Spleen (tissue), 13 donors: ENCODE data around the gene SAA1. TPM values are rescaled to one million over a fixed set of nuclear protein-coding genes. Genes with fewer than 3 reads are reported as not detected.

Experiments
- DNase-seq: peaks from one replicate; pipeline ENCODE4 v3.0.0-alpha.2; 2020
- H3K27ac ChIP-seq, 8 donors: fragments of 200-600 bp; sonication (generic) in 7 of 8; 1 replicate in 4 of 8; 2 replicates in 4 of 8; pipeline versions ENCODE4 v1.5.0 to v1.8.0; 2016 to 2021; ENCODE audit warnings: inconsistent platforms in 4 of 8, mild to moderate bottlenecking in 4 of 8, moderate library complexity in 1 of 8
- H3K27me3 ChIP-seq, 7 donors: fragments of 200-600 bp; sonication (generic) in 6 of 7; replicated peaks in 1 of 7; 1 replicate in 4 of 7; 2 replicates in 3 of 7; pipeline versions ENCODE4 v1.5.0 to v1.8.0; 2016 to 2021; ENCODE audit warnings: inconsistent platforms in 3 of 7, mild to moderate bottlenecking in 1 of 7
- H3K36me3 ChIP-seq, 6 donors: fragments of 200-600 bp; sonication (generic) in 5 of 6; 1 replicate in 4 of 6; 2 replicates in 2 of 6; pipeline versions ENCODE4 v1.5.0 to v1.8.0; 2016 to 2021; ENCODE audit warnings: inconsistent platforms in 2 of 6
- H3K4me1 ChIP-seq, 6 donors: fragments of 200-600 bp; sonication (generic) in 5 of 6; 1 replicate in 3 of 6; 2 replicates in 3 of 6; pipeline versions ENCODE4 v1.5.0 to v1.8.0; 2016 to 2021; ENCODE audit warnings: inconsistent platforms in 3 of 6
- H3K4me3 ChIP-seq, 8 donors: fragments of 200-600 bp; sonication (generic) in 7 of 8; 1 replicate in 4 of 8; 2 replicates in 4 of 8; pipeline versions ENCODE4 v1.5.0 to v1.8.0; 2016 to 2021; ENCODE audit warnings: inconsistent platforms in 4 of 8, mild to moderate bottlenecking in 4 of 8, moderate library complexity in 2 of 8
- H3K9me3 ChIP-seq, 8 donors: fragments of 200-600 bp; sonication (generic) in 7 of 8; 1 replicate in 4 of 8; 2 replicates in 4 of 8; pipeline versions ENCODE4 v1.5.0 to v1.8.0; 2016 to 2021; ENCODE audit warnings: inconsistent platforms in 4 of 8
- CTCF ChIP-seq, 11 experiments: fragments of 200-600 bp in 7 of 11; fragments of 450-650 bp in 4 of 11; sonication (generic) in 4 of 11; IDR thresholded peaks in 8 of 11; conservative IDR thresholded peaks in 3 of 11; 1 replicate in 7 of 11; 2 replicates in 4 of 11; pipeline versions ENCODE4 v1.4.0 to v1.8.0; 2016 to 2021; ENCODE audit warnings: antibody characterized with exemption in 11 of 11, inconsistent platforms in 4 of 11, mild to moderate bottlenecking in 1 of 11
- POLR2A ChIP-seq, 3 donors: fragments of 450-650 bp; IDR thresholded peaks; one replicate each; pipeline ENCODE4 v1.5.1; 2017; ENCODE audit warnings: antibody characterized with exemption in 3 of 3, mild to moderate bottlenecking in 1 of 3
- POLR2AphosphoS5 ChIP-seq, 3 donors: sonication (generic); formaldehyde crosslinking; IDR thresholded peaks; one replicate each; pipeline ENCODE4 v1.5.1; 2017; ENCODE audit warnings: antibody characterized with exemption in 3 of 3
- WGBS, 5 donors: extraction: QIAGEN DNeasy Blood & Tissue Kit in 3 of 5; methylation state at CpG; one replicate each; pipeline versions ENCODE4 v1.1.5 to v1.1.7; 2013 to 2018; 5-methylcytosine and 5-hydroxymethylcytosine counted together
- intact Hi-C: fragments of 100-400 bp; cut with DNase I; formaldehyde crosslinking; loops from one replicate; pipeline ENCODE4 v1.15.0; 2023; ENCODE audit warnings: low total_unique reads
- long read RNA-seq, 2 donors: transcript quantifications; one replicate each; lab custom pipeline, GENCODE V29; 2026
- polyA plus RNA-seq, 3 donors: library from polyadenylated mRNA; stranded (reverse); fragments of 200-250 nt; gene quantifications; one replicate each; pipeline ENCODE4 v1.2.1, GENCODE V29; 2013
- total RNA-seq, 7 donors: library from RNA; depleted of rRNA in 3 of 7; stranded (reverse); fragments of >200 nt in 3 of 7; fragmentation: NEBNext Ultra II Directional in 4 of 7; extraction: Animal tissue kit (Norgen Biotek cat#: 25700) in 4 of 7; gene quantifications; one replicate each; pipeline versions ENCODE4 v1.1.0 to v1.2.1, GENCODE V29; 2016 to 2021
- donor health status: healthy with polysubstance abuse.
- donor health status: DM: no; HTN: no; CAD: no; lungs with moderate emphysema.
- donor health status: DM: no; HTN: no; CAD: no.
- donor health status: Bipolar disorder and iron deficiency.
- donor health status: healthy.
- donor health status: DM: no; HTN: no; CAD: no.
- donor health status: DM: yes; HTN: yes; CAD: no.

Gene SAA1
- total RNA-seq (1 to 10 TPM in 5 of 7 donors, not detected in 2; 1.0 to 5.6 (median 2.7) TPM), polyA plus RNA-seq (10 to 100 TPM in 2 of 3 donors, 1 to 10 TPM in 1; 5.4 to 84.3 (median 69.3) TPM)
- long read RNA-seq, donor 1 = 0 reads
- long read RNA-seq, donor 2 = 0 reads

DNA sequence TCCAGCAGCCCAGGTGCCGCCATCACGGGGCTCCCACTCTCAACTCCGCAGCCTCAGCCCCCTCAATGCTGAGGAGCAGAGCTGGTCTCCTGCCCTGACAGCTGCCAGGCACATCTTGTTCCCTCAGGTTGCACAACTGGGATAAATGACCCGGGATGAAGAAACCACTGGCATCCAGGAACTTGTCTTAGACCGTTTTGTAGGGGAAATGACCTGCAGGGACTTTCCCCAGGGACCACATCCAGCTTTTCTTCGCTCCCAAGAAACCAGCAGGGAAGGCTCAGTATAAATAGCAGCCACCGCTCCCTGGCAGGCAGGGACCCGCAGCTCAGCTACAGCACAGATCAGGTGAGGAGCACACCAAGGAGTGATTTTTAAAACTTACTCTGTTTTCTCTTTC lies at the start of gene SAA1:
Gene SAA1, plus strand, starts transcription at position 316 of the 400 bp plus-strand sequence. CDS start 624 bp downstream, outside the sequence.
- Histone ChIP-seq H3K36me3 (no peaks in the 10 kb centered on the region), H3K27ac (no peak within 1 kb of the TSS), H3K4me3 (no peak within 1 kb of the TSS), H3K9me3 (no peaks in the 10 kb centered on the region), H3K27me3 (no peaks in the 10 kb centered on the region), H3K4me1 (peaks cover 0 to 15% (median 0%) of the 10 kb centered on the region in 6 donors)
- TF ChIP-seq CTCF (IDR thresholded peaks at IDR 0.05 in 8 of 11, conservative IDR thresholded peaks at IDR 0.05 in 3 of 11) = no peak
- TF ChIP-seq POLR2AphosphoS5 (IDR thresholded peaks at IDR 0.05) = no peak
- TF ChIP-seq POLR2A (IDR thresholded peaks at IDR 0.05) = no peak
- 54 to 79% (median 69%) methylated on average over 7 to 8 of the region's 8 CpGs for whole genome bisulfite sequencing, 5 donors
- DNase-seq = no peak
- intact Hi-C loops = no loop called here

DNA sequence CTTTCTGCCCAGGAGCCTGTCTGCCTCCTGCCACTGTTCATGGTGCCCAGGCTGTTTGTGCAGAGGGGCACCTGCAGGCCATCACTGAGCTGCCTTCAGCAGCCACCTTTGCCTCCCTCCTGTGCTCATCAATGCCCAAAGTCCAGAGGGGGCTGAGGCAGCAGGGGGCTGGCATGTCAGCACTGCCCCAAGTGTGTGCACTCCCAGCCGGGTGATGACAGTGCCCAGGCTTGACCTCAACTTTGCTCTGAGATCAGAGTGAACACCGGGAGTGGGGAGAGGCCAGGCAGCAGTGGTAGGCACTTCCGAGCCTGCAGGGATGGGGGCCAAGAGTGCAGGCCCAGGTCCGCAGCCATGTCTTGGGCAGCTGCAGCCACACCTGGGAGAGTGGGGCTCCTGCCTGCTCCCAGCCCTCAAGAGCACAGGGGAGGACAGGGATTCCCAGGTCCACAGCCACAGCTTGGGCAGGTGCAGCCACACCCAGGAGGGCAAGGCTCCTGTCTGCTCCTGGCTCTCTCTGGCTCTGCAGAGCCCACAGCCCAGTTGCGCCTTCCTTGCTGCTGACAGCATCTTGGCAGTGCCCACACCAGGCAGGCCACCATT lies 44.7 kb upstream of the SAA1 start:
- no peaks in the 10 kb centered on the region for H3K27me3 ChIP-seq
- no peak for DNase-seq
- TF ChIP-seq POLR2AphosphoS5 (IDR thresholded peaks at IDR 0.05) = no peak
- no peak for TF ChIP-seq CTCF (IDR thresholded peaks at IDR 0.05 in 8 of 11, conservative IDR thresholded peaks at IDR 0.05 in 3 of 11)
- TF ChIP-seq POLR2A (IDR thresholded peaks at IDR 0.05) = no peak
- no peaks in the 10 kb centered on the region for H3K4me1 ChIP-seq
- no peak overlapping the region for H3K4me3 ChIP-seq
- H3K36me3 ChIP-seq = no peaks in the 10 kb centered on the region
- no peak overlapping the region for H3K27ac ChIP-seq
- intact Hi-C loops = no loop called here
- H3K9me3 ChIP-seq = peaks cover 0 to 9% (median under 1%) of the 10 kb centered on the region in 8 donors
- 71 to 100% (median 88%) methylated on average over 1 to 5 of the region's 5 CpGs for WGBS, 5 donors

DNA sequence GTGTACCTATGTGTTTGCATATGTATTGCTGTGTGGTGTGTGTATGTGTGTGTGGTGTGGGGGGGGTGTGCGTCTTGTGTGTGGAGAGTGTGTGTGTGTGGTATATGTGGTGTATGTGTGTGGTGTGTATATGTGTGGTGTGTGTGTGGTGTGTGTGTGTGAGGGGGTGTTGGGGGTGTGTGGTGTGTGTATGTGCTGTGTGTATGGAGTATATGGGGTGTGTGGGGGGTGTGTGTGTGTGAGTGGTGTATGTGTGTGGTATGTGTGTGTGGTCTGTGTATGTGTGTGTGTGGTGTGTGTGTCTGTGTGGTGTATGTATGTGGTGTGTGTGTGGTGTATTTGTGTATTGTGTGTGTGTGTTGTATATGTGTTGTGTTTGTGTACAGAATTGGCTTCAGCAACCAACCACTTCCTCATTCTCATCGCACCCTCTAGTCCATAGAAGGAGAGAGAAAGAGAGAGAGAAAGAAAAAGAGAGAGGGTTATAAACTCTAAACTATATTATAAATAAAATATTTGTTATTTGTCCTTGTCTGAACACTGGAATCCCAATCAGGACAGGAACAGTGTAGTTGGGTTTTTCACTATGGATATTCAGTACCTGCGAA lies 43.1 kb upstream of the SAA1 start:
- no peak overlapping the region for H3K4me3 ChIP-seq
- no peaks in the 10 kb centered on the region for H3K27me3 ChIP-seq
- no peak for DNase-seq
- H3K36me3 ChIP-seq = no peaks in the 10 kb centered on the region
- no peak for TF ChIP-seq POLR2A (IDR thresholded peaks at IDR 0.05)
- TF ChIP-seq CTCF (IDR thresholded peaks at IDR 0.05 in 8 of 11, conservative IDR thresholded peaks at IDR 0.05 in 3 of 11) = no peak
- no peak for TF ChIP-seq POLR2AphosphoS5 (IDR thresholded peaks at IDR 0.05)
- peaks cover 0 to 5% (median 0%) of the 10 kb centered on the region in 8 donors for H3K9me3 ChIP-seq
- 75 to 84% (median 79%) methylated on average over 3 of the region's 3 CpGs for WGBS, 5 donors
- no peaks in the 10 kb centered on the region for H3K4me1 ChIP-seq
- no peak overlapping the region for H3K27ac ChIP-seq
- intact Hi-C loops = no loop called here
